Activated CD4-positive, alpha-beta T cell treated with anti-CD3 and anti-CD28 coated beads, Interleukin-2, amount 50 U/mL, for 1 hour (primary cell): Measurements from ENCODE around the gene LPP.

Experiments
- DNase-seq: peaks from one replicate; pipeline ENCODE4 v3.0.0-alpha.2; 2020

The LPP gene

DNA sequence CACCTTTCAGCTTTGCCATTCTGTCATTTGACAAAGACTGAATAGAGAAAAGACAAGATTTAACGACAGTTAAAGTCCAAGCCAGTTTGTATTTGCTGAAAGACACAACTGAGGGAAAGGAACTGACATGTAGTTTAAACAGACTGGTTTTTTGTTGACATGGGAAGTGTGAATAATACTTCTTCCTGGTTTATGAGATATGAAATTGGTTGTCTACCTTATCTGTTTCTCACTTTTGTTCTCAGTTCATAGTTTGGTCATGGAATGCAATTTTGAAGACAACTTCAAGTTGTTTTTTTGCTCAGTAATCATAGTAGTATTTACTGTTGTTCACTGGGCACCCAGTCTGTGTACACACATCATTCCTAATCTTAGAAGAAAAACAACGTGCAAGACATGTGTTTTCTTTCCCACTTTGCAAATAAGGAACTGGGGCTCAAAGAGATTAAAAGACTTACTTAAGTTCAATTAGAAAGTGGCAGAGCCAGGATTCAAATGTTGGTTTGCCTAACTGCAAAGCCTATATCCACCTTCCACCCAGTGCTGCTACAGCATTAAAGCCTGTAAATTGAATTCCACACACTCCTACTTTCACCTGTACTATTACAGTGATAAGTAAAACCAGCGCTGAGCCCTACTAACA lies 103.5 kb downstream of the LPP start:
- DNase-seq = no peak

DNA sequence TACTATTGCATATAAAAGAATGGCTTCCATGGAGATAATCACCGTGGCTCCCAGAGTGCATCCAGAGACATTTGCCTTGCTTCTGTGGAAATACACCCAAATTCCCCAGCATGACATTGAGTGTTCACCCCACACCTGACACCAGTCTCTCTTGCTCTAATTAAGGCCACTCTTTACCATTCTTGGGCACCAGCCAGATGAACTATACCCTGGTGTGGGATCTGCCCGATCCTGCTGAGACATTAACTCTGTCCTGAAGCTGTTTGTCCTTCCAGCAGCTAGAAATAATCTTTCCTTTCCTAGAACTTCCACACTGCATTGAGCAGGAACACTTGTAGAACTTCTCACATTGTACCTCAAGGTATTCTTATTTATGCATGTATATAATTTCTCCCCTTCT lies 105.2 kb downstream of the LPP start:
- no peak for DNase-seq

DNA sequence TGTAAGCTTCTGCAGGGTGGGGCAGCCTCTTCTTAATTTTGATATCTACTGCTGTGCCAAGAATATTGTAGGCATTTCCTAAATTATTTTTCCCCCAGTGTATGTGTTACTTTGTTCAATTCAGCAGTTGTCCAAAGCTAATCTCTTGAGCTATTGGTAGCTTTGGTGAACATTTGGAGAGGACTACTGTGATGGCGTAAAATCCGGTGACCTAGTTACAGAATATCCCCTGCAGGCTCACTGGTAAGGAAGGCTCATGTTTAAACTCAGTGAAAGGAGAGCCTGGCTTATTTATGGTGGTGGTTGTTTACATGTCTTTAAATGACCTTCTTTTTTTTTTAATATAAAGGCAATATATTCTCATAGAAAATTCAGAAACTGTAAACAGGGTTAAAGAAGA lies 105.6 kb downstream of the LPP start:
- DNase-seq = no peak

DNA sequence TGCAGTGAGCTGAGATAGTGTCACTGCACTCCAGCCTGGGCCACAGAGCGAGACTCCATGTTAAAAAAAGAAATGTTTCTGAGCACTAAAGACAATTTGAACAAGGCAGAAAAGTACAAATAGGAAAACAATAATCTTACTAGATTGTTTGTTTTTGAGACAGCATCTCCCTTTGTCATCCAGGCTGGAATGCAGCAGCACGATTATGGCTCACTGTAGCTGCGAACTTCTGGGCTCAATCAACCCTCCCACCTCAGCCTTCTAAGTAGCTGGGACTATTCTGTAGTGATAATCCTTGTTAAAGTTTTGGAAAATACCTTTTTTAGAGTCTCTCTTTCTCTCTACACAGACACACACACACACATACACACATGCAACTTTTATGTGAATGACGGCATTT lies 107.1 kb downstream of the LPP start:
- no peak for DNase-seq

DNA sequence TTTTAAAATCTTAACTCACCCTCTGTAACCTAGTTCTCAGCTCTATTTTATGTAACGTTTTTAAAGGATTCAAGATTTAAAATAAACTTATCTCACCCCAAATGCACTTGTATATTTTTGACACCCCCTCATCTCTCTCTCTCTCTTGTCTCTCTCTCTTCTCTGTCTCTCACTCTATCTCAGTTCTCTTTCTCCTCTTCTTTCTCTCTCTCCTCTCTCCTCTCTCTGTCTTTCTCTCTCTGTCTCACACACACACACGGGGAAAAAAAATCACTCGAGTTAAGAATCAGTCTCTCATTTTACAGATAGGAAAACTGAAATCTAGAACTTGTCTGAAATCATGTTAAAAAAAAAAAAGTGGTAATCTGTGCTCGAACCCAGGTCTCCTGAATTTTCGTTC lies 108.5 kb downstream of the LPP start:
- no peak for DNase-seq

DNA sequence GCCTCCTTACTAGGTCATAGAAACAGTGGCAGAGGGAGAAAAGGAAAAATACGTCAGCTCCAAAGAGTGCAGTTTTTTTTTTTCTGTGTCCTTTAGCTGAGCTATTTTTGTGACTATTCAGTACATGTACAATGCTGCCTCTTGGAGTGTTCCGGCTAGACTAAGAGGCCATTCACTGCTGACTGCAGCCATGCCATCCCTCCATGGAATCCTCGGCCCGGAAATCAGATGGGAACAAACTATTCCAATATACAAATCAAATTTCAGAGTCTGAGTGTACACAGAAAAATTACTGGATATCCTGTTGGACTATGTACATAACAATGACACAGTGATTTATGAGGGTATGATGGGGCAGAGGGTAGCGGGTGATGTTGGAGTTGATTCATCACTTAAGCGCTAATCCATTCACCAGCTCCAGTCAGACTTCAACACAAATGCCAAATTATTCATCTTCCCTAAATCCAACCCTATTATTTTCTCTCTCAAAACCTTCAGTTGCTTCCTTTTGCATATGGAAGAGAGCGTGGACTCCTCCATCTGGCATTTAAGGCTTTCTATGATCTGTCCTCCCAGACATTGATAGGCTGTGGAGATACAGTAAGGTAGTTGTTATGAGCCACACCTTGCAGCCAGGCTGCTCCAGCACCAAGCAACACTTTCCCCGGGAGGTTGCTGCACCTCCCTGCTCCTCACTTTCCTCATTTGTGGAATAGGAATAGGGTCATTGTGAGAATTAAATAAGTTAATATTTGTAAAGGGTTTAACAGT lies 109.1 kb downstream of the LPP start:
- no peak for DNase-seq

DNA sequence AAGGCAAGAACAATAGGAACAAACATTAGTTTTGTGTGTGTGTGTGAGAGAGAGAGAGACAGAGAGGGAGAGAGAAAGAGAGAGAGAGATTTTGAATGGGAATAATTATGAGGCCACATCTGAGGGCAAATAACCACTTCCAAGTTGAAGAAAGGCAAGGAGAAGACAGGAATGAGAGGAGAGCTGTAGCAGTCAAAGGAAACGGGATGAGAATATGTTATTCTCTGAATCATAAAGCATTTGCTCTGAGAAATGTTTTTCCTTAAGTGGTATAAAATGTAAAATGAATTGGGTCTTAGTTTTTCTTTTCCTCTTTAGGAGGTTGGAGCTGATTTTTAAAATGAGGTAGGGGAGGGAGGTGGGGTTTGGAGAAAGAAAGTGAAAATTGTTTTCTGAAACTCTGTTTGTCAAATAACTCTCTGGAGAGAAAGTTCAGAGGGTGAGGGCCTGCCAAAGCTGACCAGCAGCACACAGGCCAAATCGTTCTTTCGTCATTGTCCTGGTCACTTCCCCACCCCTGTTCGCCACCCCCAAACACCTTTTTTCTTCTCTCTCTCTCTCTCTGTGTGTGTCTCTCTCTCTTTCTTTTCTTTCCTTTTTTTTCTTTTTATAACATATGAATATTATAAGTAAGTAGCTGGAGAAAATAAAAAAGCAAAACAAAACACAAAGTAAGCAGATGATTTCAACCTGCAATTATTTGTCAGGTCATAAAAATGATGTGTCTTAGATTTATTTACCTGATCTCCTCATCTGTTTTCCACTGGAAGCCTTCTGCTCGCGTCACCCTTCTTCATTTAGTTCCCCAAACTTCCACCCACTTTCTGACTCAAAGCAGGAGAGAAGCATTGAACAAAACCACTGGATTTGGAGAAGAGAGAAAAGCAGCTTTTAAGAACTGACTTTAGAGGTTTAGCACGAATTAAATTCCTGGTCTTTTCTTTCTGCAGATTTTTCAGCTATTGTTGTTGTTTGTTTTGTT lies 110.6 kb downstream of the LPP start:
- no peak for DNase-seq

DNA sequence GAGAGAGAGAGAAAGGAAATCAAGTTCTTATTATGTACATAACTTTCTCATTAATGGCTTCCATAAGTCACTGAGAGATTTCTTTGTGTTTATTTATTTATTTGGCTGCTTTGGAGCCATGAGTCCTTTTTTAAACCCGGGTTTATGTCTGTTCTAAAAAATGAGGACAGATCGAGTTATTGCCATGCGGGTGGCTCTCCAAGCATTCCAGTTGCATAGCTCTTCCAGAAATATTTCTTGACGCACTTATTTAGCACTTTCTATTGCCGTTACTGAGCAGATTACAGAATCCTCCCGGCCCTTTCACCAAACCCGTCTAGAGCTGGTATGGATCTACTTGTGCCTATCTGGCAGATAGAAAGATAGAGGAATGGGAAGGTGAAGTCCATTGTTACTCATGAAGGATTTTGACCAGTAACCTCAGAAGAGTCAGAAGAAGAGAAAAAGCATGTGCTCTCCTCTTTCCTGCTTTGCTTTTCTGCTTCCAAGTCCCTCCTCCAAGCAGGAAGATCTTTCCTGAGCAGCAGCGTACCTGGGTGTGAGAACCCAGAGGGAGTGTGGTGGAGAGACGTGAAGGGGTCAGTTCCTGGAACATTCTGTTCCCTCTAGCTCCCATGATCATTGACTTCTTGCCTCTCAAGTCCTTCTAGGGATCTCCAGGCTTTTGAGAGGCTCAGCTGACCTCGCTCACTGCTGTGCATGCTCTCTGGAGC lies 112.8 kb downstream of the LPP start:
- no peak for DNase-seq

DNA sequence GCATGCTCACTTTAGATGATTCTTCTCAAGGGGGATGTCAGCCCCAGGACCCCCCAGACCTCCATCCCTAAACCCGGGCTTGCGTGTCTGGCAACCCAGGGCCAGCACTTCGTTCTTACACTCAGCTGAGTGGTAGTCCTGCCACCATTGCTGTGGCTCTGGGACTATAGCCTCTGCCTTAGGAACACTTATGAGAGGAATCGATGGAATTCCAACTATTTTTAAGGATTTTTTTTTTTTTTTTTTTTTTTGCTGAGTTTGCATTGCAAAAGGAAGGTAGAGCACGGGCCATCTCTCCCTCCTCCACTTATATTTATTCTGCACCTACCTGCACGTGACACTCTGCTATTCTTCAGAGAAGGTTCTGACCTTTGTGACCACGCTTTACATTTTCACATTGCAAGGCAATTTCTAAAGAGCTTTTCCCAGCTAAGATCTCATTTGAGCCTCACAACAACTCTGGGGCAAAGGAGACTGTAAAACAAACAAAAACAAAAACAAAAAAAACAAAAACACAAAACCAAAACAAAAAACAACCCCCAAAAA lies 113.9 kb downstream of the LPP start:
- no peak for DNase-seq

DNA sequence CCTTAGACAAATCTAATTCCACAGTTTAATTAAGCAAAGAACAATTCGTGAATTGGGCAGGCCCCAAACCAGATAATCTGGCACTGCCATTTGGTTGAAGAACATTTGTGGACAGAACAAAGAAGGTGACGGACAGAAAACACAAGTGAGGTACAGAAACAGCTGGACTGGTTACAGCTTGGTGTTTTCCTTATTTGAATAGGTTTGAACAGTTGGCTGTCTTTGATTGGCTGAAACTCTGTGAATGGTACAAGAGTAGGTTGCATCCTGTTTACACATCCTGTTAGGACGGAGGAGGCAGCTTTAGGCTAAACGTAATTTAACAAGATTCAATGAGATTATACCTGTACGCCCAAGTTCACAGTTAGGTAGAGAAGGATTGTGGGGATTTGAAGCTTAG lies 114.4 kb downstream of the LPP start:
- no peak for DNase-seq

DNA sequence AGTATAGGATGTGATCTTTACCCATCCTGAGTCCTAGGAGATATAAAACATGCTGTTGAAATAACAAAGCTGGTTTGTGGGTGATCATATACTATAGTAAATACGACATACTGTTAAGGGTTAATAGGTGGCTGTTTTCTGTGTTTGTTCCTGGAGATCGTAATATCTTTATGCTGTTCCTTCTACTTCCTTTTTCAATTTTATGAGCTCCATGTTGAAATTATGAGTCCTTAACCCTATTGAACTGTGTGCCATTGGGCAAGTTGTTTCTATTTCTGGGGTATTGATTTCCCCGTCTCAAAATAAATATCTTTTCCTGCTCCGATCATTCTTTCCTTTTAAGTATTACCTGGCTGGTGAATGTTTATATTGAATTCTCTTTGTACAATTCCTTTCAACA lies 115.1 kb downstream of the LPP start:
- no peak for DNase-seq

DNA sequence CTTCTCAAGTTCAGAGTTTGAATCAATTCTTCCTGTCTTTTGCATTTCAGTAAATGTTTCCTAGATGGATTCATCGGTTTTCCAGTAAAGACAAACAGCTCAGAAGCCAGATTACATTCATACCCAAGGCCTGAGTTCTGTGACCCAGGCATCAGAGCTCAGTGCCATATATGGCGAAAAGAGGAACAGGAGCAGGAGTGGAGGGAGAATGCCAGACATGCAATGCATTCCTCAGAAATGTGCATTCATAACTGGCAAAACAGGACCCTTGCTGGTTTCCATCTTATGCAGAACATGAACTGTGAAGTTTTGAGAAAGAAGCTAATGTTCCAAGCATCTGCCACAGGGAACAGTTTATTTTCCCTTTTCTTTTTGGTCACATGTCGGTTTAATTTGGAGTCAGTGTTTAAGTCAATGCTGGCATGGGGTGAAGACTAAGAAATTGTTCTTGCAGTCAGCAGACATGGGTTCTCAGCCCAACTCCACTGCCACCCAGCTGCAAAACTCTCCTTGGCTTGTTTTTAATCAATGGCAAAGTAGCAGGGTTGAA lies 116.5 kb downstream of the LPP start:
- no peak for DNase-seq

DNA sequence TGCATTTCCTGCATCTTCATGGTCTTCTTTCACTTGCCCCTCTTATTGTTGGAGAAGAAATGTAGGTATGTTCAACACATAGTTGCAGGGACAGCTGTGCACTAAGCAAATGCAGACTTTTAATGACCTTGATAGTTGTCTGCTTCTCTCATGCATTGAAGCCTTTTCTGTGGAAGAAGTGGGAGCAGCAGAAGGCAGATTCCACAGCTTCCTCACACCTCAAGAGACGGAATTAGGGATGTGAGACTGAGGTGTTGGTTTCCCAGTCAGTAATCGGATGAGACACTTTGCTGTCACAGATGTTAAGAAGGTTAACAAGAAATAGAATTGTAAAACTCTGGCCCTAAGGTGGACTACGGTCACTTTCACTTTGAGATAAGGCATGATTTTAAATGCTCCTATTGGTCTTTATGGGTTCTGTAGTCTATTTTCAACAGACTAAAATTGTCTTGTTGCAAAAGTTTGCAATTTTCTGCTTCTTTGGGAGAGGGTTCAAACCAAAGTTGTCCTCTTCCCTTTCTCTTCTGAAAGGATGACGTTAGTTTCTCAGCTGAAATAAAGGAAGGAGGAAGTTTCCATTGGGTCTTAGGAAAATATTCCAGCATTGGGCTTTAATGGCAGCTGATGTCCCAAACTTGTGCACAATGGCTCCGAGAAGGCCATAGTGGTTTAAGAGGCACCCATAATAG lies 117.4 kb downstream of the LPP start:
- no peak for DNase-seq

DNA sequence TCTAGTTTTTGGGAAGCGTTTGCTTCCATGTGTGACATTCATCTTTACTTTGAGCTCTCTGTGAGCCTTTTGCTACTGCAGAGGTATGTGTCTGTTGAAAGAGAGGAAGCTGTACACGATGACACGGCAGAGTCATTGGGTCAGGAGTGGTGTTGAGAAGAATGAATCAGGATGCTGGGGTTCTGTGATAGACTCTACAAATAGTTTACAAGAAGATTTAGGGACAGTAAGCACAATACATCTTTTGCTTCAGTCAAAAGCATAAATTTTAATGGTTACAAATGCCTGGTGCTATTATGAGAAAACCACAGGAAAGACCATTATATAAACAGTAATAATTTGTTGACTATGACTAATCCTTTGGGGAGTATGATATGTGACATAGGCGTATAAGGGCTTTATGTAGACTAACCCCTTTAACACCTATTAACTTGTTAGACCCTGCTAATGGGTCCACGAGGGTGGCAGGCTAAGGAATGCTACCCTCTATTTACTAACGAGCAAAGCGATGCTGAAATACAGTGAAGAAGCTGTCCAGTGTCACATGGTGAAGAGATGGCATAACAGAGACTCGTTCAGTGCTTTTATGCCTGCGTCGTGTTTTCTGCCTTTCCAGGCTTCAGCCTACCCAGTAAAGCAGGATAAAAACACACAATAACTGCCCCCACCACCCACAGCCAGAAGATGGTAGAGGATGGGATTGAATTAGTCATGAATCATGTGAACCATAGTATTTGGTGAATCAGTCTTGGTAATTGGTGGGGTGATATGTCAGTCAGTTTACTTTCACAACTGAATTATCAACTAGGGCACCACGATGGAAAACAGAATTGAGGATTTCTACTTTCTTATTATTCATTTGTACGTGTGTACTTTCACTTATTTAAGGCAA lies 118.8 kb downstream of the LPP start:
- no peak for DNase-seq

DNA sequence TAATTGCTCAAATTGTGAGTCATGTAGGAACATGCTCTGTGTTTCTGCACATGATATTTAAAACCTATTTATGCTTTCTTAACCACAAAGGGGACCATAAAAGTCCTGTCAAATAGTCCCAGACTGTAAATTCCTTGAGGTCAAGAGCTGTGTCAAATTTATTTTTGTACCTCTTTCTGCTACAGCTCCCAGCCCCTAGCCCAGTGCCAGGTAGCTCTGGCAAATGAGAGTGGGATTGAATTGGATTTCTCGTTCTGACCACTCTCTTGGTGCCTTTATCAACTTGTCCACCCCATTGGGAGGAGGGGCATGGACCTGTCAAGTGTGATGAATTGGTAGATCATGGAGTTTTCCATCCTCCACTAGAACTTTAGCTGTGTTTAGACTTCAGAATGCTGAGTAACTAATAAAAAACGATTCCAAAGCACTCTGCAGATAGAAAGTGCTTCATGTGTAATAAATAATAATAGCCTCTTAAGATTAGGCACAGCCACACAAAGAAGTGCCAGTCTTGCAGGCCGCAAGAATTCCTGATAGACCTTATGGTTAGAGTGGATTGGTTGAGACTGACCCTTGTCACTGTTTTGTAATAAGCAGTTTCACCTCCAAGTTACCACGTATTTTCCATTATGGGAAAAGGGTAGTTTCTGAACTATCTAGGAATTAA lies 120.4 kb downstream of the LPP start:
- DNase-seq = no peak

DNA sequence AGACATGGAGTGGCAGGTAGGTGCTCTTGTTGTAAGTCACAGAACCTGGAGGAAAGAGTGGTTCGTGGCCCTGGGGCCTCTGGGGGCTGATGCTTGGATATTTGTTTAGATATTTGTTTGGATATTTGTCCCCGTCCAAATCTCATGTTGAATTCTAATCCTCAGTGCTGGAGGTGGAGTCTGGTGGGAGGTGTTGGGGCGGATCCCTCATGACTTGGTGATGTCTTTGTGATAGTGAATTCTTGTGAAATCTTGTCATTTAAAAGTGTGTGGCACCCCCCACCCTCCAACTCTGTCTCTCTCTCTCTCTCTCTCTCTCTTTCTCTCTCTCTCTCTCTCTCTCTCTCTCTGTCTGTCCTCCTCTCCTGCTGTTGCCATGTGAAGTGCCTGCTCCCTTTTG lies 122.4 kb downstream of the LPP start:
- DNase-seq = no peak

DNA sequence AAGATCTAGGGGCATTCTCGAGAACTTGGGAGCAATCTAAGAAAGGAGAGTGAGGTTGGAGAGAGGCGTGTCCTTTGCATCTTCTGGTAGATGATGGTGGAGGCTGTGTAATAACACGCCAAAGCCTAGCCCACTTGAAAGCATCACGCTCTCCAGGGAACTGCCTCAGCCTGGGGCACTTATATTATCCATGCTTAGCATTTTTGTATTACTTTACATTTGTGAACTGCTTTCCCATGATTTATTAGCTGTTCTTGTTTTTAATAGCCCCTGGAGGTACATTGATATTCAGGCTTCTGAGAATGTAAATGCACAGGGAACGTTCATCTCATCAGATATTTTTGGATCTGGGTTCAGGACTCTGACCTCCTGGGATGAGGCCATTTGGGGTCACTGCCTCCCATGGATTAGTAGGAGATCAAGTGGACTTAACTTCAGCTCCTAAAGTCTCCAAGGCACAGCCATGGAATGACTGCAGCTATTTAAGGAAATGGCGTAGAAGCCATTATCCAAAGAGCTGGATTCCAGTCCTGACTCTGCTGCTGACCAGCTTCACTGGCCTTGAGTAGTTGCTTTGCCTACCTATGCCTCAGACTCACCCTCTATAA lies 124.9 kb downstream of the LPP start:
- DNase-seq = no peak

DNA sequence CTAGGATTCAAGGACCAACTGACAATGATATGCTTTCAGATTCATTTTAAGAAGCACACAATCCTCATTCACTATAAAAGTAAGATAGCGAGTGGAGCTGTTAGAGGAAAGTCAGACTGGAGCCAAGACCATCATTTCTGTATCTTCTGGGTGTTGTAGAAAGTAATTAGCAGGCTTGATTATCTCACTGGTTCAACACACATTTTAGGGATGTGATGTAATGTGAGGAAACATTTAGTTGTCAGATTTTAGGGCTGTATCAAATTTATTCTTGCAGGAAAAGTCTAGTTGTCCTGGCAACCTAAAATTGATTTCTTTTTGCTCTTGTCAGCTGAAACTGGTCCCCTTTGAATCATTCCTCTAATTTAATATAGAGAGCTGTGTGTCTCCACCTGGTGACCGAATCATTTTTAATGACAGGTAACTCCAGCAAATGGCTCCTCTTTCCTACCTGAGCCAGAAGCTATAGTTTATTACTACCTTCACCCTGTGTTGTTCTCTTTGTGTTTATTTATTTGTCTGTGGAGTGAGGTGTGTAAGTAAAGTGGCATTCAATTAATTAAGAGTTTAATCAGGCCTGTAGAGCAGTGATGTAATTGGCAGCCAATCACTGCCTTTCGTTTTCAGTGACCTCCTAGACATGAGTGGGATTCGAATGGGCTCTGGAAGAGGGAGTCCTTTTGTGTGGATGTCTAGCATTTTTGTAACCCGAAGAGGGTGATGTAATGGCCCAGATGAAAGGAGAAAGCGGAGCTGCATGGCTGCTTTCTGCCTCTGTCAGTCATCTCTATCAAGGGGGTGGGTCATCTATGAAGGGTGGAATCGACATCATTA lies 125.8 kb downstream of the LPP start:
- no peak for DNase-seq

DNA sequence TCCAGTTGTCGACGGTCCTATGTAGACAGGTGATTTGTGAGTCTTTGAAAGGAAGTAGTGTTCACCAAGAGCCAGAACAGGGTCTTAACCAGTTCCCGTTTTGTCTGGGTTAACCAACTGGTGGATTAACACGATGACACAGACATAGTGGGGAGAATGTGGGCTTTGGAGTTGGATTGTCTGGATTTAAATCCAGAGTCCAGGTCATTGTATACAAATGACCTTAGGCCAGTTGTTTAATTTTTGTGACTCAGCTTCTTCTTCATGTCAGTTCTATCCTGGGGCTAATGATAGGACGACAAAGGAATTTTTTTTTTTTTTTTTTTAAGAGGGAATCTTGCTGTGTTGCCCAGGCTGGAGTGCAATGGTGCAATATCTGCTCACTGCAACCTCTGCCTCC lies 126.7 kb downstream of the LPP start:
- DNase-seq = no peak
